SK-N-SH treated with all-trans-retinoic acid at 6 μM for 48 hours (cell line): Measurements from ENCODE around the gene MSI1.

Experiments used
- ATAC-seq: fragments of 200-7000 bp; cut with Tn5 transposase; 3 replicates; pipeline ENCODE4 v1.9.1; 2020; ENCODE audit warnings: mild to moderate bottlenecking, moderate library complexity
- ARNTL ChIP-seq: fragments of 450-650 bp; formaldehyde crosslinking; IDR thresholded peaks from 2 replicates; pipeline ENCODE4 v1.5.0; 2020; ENCODE audit warnings: low read depth, mild to moderate bottlenecking, moderate library complexity, borderline replicate concordance
- CREB5 ChIP-seq: fragments of 250-450 bp; sonication (Bioruptor Pico); IDR thresholded peaks from 2 replicates; pipeline ENCODE4 v1.5.1; 2020; ENCODE audit warnings: low read depth, mild to moderate bottlenecking, moderate library complexity
- CSDC2 ChIP-seq: fragments of 250-450 bp; sonication (Bioruptor Pico); IDR thresholded peaks from 2 replicates; pipeline ENCODE4 v1.5.0; 2020; ENCODE audit warnings: mild to moderate bottlenecking, moderate library complexity
- CSRNP3 ChIP-seq: fragments of 250-450 bp; sonication (Bioruptor Pico); IDR thresholded peaks from 2 replicates; pipeline ENCODE4 v1.5.1; 2021; ENCODE audit warnings: mild to moderate bottlenecking, moderate library complexity
- ESRRG ChIP-seq: fragments of 250-450 bp; sonication (Bioruptor Pico); IDR thresholded peaks from 2 replicates; pipeline ENCODE4 v1.6.1; 2021; ENCODE audit warnings: mild to moderate bottlenecking
- GLIS3 ChIP-seq: fragments of 250-450 bp; sonication (Bioruptor Pico); IDR thresholded peaks from 2 replicates; pipeline ENCODE4 v1.5.0; 2020; ENCODE audit warnings: mild to moderate bottlenecking, moderate library complexity
- ISL1 ChIP-seq: fragments of 250-450 bp; sonication (Bioruptor Pico); IDR thresholded peaks from 2 replicates; pipeline ENCODE4 v2.1.2; 2022; ENCODE audit warnings: mild to moderate bottlenecking, moderate library complexity
- OSR1 ChIP-seq: fragments of 250-450 bp; sonication (Bioruptor Pico); IDR thresholded peaks from 2 replicates; pipeline ENCODE4 v1.8.0; 2022; ENCODE audit warnings: moderate library complexity, mild to moderate bottlenecking, inconsistent platforms
- POU6F1 ChIP-seq: fragments of 250-450 bp; sonication (Bioruptor Pico); IDR thresholded peaks from 2 replicates; pipeline ENCODE4 v1.8.0; 2021; ENCODE audit warnings: low read depth, mild to moderate bottlenecking, moderate library complexity, borderline replicate concordance
- RARB ChIP-seq: fragments of 250-450 bp; sonication (Bioruptor Pico); IDR thresholded peaks from 2 replicates; pipeline ENCODE4 v1.8.0; 2021; ENCODE audit warnings: mild to moderate bottlenecking, moderate library complexity
- SNAI2 ChIP-seq: fragments of 250-450 bp; sonication (Bioruptor Pico); IDR thresholded peaks from 2 replicates; pipeline ENCODE4 v1.5.0; 2020; ENCODE audit warnings: mild to moderate bottlenecking, moderate library complexity
- TCF4 ChIP-seq: fragments of 250-450 bp; sonication (Bioruptor Pico); IDR thresholded peaks from 2 replicates; pipeline ENCODE4 v1.8.0; 2021; ENCODE audit warnings: mild to moderate bottlenecking, moderate library complexity, borderline replicate concordance
- TOX ChIP-seq: fragments of 250-450 bp; sonication (Bioruptor Pico); IDR thresholded peaks from 2 replicates; pipeline ENCODE4 v1.8.0; 2021; ENCODE audit warnings: mild to moderate bottlenecking, moderate library complexity, borderline replicate concordance
- TSHZ2 ChIP-seq: fragments of 250-450 bp; sonication (Bioruptor Pico); IDR thresholded peaks from 2 replicates; pipeline ENCODE4 v1.5.0; 2020; ENCODE audit warnings: mild to moderate bottlenecking, moderate library complexity
- ZC3H10 ChIP-seq: fragments of 250-450 bp; sonication (Bioruptor Pico); IDR thresholded peaks from 2 replicates; pipeline ENCODE4 v1.5.1; 2021; ENCODE audit warnings: mild to moderate bottlenecking, moderate library complexity
- ZFP3 ChIP-seq: fragments of 250-450 bp; sonication (Bioruptor Pico); IDR thresholded peaks from 2 replicates; pipeline ENCODE4 v1.5.0; 2020; ENCODE audit warnings: mild to moderate bottlenecking, moderate library complexity
- ZNF565 ChIP-seq: fragments of 450-650 bp; formaldehyde crosslinking; conservative IDR thresholded peaks from 2 replicates; pipeline ENCODE4 v1.5.0; 2020; ENCODE audit warnings: low read depth, mild to moderate bottlenecking, moderate library complexity
- ZNF70 ChIP-seq: fragments of 450-650 bp; formaldehyde crosslinking; IDR thresholded peaks from 2 replicates; pipeline ENCODE4 v1.5.0; 2020; ENCODE audit warnings: mild to moderate bottlenecking, moderate library complexity
- ZNF8 ChIP-seq: fragments of 450-650 bp; formaldehyde crosslinking; IDR thresholded peaks from 2 replicates; pipeline ENCODE4 v1.5.0; 2020; ENCODE audit warnings: mild to moderate bottlenecking, moderate library complexity

Gene MSI1

GRCh38 chr12:120413901-120414695 is 45.1 kb upstream of the MSI1 start:
- TF ChIP-seq CREB5 (CRISPR knock-in tag) (no peak), SNAI2 (CRISPR knock-in tag) (no peak)
- ATAC-seq = no peak

- TF ChIP-seq ARNTL (CRISPR knock-in tag) (no peak), ZNF8 (CRISPR knock-in tag) (no peak), ZC3H10 (CRISPR knock-in tag) (no peak), RARB (CRISPR knock-in tag) (no peak), ISL1 (CRISPR knock-in tag) (no peak), POU6F1 (no peak), ZNF565 (no peak), GLIS3 (no peak), TCF4 (CRISPR knock-in tag) (no peak), TOX (CRISPR knock-in tag) (no peak), CREB5 (CRISPR knock-in tag) (no peak), ZFP3 (CRISPR knock-in tag) (no peak), CSRNP3 (no peak)
- no peak for ATAC-seq
These were observed 43.5 kb upstream of the MSI1 start for GRCh38 chr12:120412421-120412820.

GRCh38 chr12:120408771-120409170 is 39.8 kb upstream of the MSI1 start:
- no peak for TF ChIP-seq TSHZ2 (CRISPR knock-in tag)
- no peak for TF ChIP-seq CREB5 (CRISPR knock-in tag)
- TF ChIP-seq GLIS3 = no peak
- TF ChIP-seq CSDC2 (CRISPR knock-in tag) = no peak
- no peak for TF ChIP-seq TOX (CRISPR knock-in tag)
- no peak for TF ChIP-seq ZNF70 (CRISPR knock-in tag)
- TF ChIP-seq SNAI2 (CRISPR knock-in tag) = no peak
- no peak for TF ChIP-seq CSRNP3
- no peak for TF ChIP-seq ZFP3 (CRISPR knock-in tag)
- TF ChIP-seq POU6F1 = no peak
- no peak for TF ChIP-seq ESRRG (CRISPR knock-in tag)
- no peak for TF ChIP-seq OSR1 (CRISPR knock-in tag)
- no peak for TF ChIP-seq ZC3H10 (CRISPR knock-in tag)
- ATAC-seq = no peak
